Amygdala (tissue), 56 donors: ENCODE results near the gene ZMYND19.
A peak's percentile ranks its signal among the peaks of the same experiment; 100 is the strongest.
"Not testable (repeated sequence)": the region's sequence is repeated elsewhere in the genome, so short reads cannot be mapped to it uniquely, and the experiment has no call there.

Experiments
- DNase-seq, 56 donors: peaks; one replicate each; lab custom pipeline; 2025; lab: John Stamatoyannopoulos, UW

ZMYND19 gene

GRCh38 chr9:137534256-137535119 lies 55.8 kb downstream of the ZMYND19 start:
- peak in 2 of 56 donors; percentile 26 to 50 for DNase-seq

- DNase-seq, result not testable (repeated sequence)
These were observed 57.3 kb downstream of the ZMYND19 start for GRCh38 chr9:137532891-137533468.
